Activated T-cell treated with anti-CD3 and anti-CD28 coated beads, Interleukin-2, amount 50 U/mL, for 4 hours (primary cell): ENCODE measurements around the gene HDAC9. TPM values are rescaled to one million over a fixed set of nuclear protein-coding genes. Genes with fewer than 3 reads are reported as not detected.

Experiments
- ATAC-seq, 2 donors: fragments of 200-7000 bp; cut with Tn5 transposase; one replicate each; pipeline ENCODE4 v1.10.0; 2021
- DNase-seq: peaks from one replicate; pipeline ENCODE4 v3.0.0-alpha.2; 2020
- H3K27me3 Mint-ChIP-seq: one replicate; pipeline ENCODE4 v1.8.0; 2021; ENCODE audit warnings: low read depth, mixed read lengths
- H3K36me3 Mint-ChIP-seq: one replicate; pipeline ENCODE4 v1.8.0; 2022; ENCODE audit warnings: mixed read lengths; ENCODE audit not compliant: insufficient read depth
- H3K4me1 Mint-ChIP-seq: one replicate; pipeline ENCODE4 v1.8.0; 2021; ENCODE audit warnings: low read depth, mixed read lengths
- H3K4me3 Mint-ChIP-seq: one replicate; pipeline ENCODE4 v1.8.0; 2021; ENCODE audit warnings: mild to moderate bottlenecking, moderate library complexity, mixed read lengths
- H3K9me3 Mint-ChIP-seq: one replicate; pipeline ENCODE4 v1.8.0; 2021; ENCODE audit warnings: mixed read lengths
- total RNA-seq, 3 donors: library from RNA; stranded (reverse); gene quantifications; one replicate each; pipeline ENCODE4 v1.2.1, GENCODE V29; 2021

Gene HDAC9
- total RNA-seq, 3 donors from 2014 or later, result 0.40 to 3.0 (median 0.74) TPM

GRCh38 chr7:18570441-18570840 lies 74.9 kb downstream of the HDAC9 start:
- Mint-ChIP-seq H3K4me1 (peaks cover under 1% of the 10 kb centered on the region), H3K9me3 (no peaks in the 10 kb centered on the region), H3K4me3 (no peak overlapping the region), H3K36me3 (no peaks in the 10 kb centered on the region), H3K27me3 (no peaks in the 10 kb centered on the region)
- DNase-seq (no peak), ATAC-seq (no peak)

- DNase-seq (no peak), ATAC-seq (no peak)
- Mint-ChIP-seq H3K27me3 (no peaks in the 10 kb centered on the region), H3K36me3 (no peaks in the 10 kb centered on the region), H3K4me1 (peaks cover under 1% of the 10 kb centered on the region), H3K9me3 (no peaks in the 10 kb centered on the region), H3K4me3 (no peak overlapping the region)
These were observed 75.4 kb downstream of the HDAC9 start for GRCh38 chr7:18570890-18571478.

- no peak for ATAC-seq
- H3K9me3 Mint-ChIP-seq, result no peaks in the 10 kb centered on the region
- H3K27me3 Mint-ChIP-seq, result no peaks in the 10 kb centered on the region
- no peak for DNase-seq
- H3K4me3 Mint-ChIP-seq, result no peak overlapping the region
- H3K36me3 Mint-ChIP-seq, result no peaks in the 10 kb centered on the region
- H3K4me1 Mint-ChIP-seq, result peaks cover 3% of the 10 kb centered on the region
These were observed 76.6 kb downstream of the HDAC9 start for GRCh38 chr7:18572154-18572553.

- Mint-ChIP-seq H3K36me3 (no peaks in the 10 kb centered on the region), H3K9me3 (no peaks in the 10 kb centered on the region), H3K4me3 (no peak overlapping the region), H3K4me1 (peaks cover 7% of the 10 kb centered on the region), H3K27me3 (no peaks in the 10 kb centered on the region)
- ATAC-seq, result no peak
- no peak for DNase-seq
These were observed 77.3 kb downstream of the HDAC9 start for GRCh38 chr7:18572885-18573284.

- DNase-seq (no peak), ATAC-seq (no peak)
- peaks cover 7% of the 10 kb centered on the region for H3K4me1 Mint-ChIP-seq
- H3K36me3 Mint-ChIP-seq, result no peaks in the 10 kb centered on the region
- no peaks in the 10 kb centered on the region for H3K27me3 Mint-ChIP-seq
- no peaks in the 10 kb centered on the region for H3K9me3 Mint-ChIP-seq
- H3K4me3 Mint-ChIP-seq, result no peak overlapping the region
These were observed 78.1 kb downstream of the HDAC9 start for GRCh38 chr7:18573410-18574234.

- H3K36me3 Mint-ChIP-seq, result no peaks in the 10 kb centered on the region
- H3K4me3 Mint-ChIP-seq, result no peak overlapping the region
- DNase-seq (no peak), ATAC-seq (no peak)
- H3K9me3 Mint-ChIP-seq, result no peaks in the 10 kb centered on the region
- no peaks in the 10 kb centered on the region for H3K27me3 Mint-ChIP-seq
- H3K4me1 Mint-ChIP-seq, result peaks cover 7% of the 10 kb centered on the region
These were observed 78.6 kb downstream of the HDAC9 start for GRCh38 chr7:18574235-18574540.

GRCh38 chr7:18574676-18575075 lies 79.1 kb downstream of the HDAC9 start:
- DNase-seq (no peak), ATAC-seq (no peak)
- Mint-ChIP-seq H3K9me3 (no peaks in the 10 kb centered on the region), H3K36me3 (no peaks in the 10 kb centered on the region), H3K27me3 (no peaks in the 10 kb centered on the region), H3K4me3 (no peak overlapping the region), H3K4me1 (peaks cover 7% of the 10 kb centered on the region)

- Mint-ChIP-seq H3K36me3 (no peaks in the 10 kb centered on the region), H3K9me3 (no peaks in the 10 kb centered on the region), H3K27me3 (no peaks in the 10 kb centered on the region), H3K4me3 (no peak overlapping the region), H3K4me1 (peaks cover 7% of the 10 kb centered on the region)
- no peak for ATAC-seq
- DNase-seq, result no peak
These were observed 80.3 kb downstream of the HDAC9 start for GRCh38 chr7:18575622-18576572.

GRCh38 chr7:18577096-18577771 lies 81.7 kb downstream of the HDAC9 start:
- H3K27me3 Mint-ChIP-seq, result no peaks in the 10 kb centered on the region
- DNase-seq (no peak), ATAC-seq (no peak)
- peaks cover 7% of the 10 kb centered on the region for H3K4me1 Mint-ChIP-seq
- H3K4me3 Mint-ChIP-seq, result no peak overlapping the region
- H3K36me3 Mint-ChIP-seq, result no peaks in the 10 kb centered on the region
- H3K9me3 Mint-ChIP-seq, result no peaks in the 10 kb centered on the region

- DNase-seq (no peak), ATAC-seq (no peak)
- no peak overlapping the region for H3K4me3 Mint-ChIP-seq
- no peaks in the 10 kb centered on the region for H3K27me3 Mint-ChIP-seq
- no peaks in the 10 kb centered on the region for H3K36me3 Mint-ChIP-seq
- peaks cover 7% of the 10 kb centered on the region for H3K4me1 Mint-ChIP-seq
- H3K9me3 Mint-ChIP-seq, result no peaks in the 10 kb centered on the region
These were observed 84.1 kb downstream of the HDAC9 start for GRCh38 chr7:18579698-18580097.

GRCh38 chr7:18580950-18581349 lies 85.4 kb downstream of the HDAC9 start:
- Mint-ChIP-seq H3K9me3 (no peaks in the 10 kb centered on the region), H3K4me3 (no peak overlapping the region), H3K27me3 (no peaks in the 10 kb centered on the region), H3K4me1 (peaks cover 7% of the 10 kb centered on the region), H3K36me3 (no peaks in the 10 kb centered on the region)
- ATAC-seq (no peak), DNase-seq (no peak)

- Mint-ChIP-seq H3K36me3 (no peaks in the 10 kb centered on the region), H3K4me1 (no peaks in the 10 kb centered on the region), H3K4me3 (no peak overlapping the region), H3K9me3 (no peaks in the 10 kb centered on the region), H3K27me3 (no peaks in the 10 kb centered on the region)
- ATAC-seq, result no peak
- DNase-seq, result no peak
These were observed 87.8 kb downstream of the HDAC9 start for GRCh38 chr7:18583305-18583704.

- H3K4me1 Mint-ChIP-seq, result no peaks in the 10 kb centered on the region
- H3K36me3 Mint-ChIP-seq, result no peaks in the 10 kb centered on the region
- DNase-seq, result no peak
- no peaks in the 10 kb centered on the region for H3K9me3 Mint-ChIP-seq
- no peak for ATAC-seq
- H3K4me3 Mint-ChIP-seq, result no peak overlapping the region
- H3K27me3 Mint-ChIP-seq, result no peaks in the 10 kb centered on the region
These were observed 94.7 kb downstream of the HDAC9 start for GRCh38 chr7:18590241-18590640.

GRCh38 chr7:18590744-18591340 lies 95.3 kb downstream of the HDAC9 start:
- Mint-ChIP-seq H3K4me1 (no peaks in the 10 kb centered on the region), H3K27me3 (no peaks in the 10 kb centered on the region), H3K36me3 (no peaks in the 10 kb centered on the region), H3K4me3 (no peak overlapping the region), H3K9me3 (no peaks in the 10 kb centered on the region)
- no peak for DNase-seq
- ATAC-seq, result no peak
